Measurements from ENCODE around the gene CACNA1A. TPM values are rescaled to one million over a fixed set of nuclear protein-coding genes. Genes with fewer than 3 reads are reported as not detected.
A peak's percentile ranks its signal among the peaks of the same experiment; 100 is the strongest.

Gene CACNA1A
- total and polyA plus RNA-seq, 9 donors: 0.58 to 2.8 (median 1.4) TPM

DNA sequence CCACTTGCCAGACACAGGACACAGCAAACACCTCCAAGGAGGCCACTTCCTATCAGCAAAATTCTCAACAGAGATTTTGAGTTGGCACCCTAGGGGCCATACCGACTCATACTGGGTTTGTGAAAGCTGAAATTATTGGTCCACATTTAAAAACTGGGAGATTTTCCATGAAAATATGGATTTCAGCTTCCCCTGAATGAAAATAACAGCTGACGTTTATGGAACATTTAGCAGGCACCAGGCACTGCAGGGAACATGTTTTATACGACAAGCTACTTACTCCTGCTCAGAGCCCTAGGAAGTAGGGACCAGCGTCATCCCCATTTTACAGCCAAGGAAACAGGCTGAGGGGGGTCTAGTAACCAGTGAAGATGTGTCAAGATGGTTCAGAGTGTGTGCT, 186.8 kb downstream of the CACNA1A start:
- Histone ChIP-seq H3K27ac (ENCODE audit: low read length) (no peak overlapping the region), H3K27me3 (ENCODE audit: control insufficient read depth, insufficient read depth, low read length) (no peaks in the 10 kb centered on the region), H3K9me3 (replicated peaks; ENCODE audit: control insufficient read depth, low read depth, low read length) (peaks cover 5% of the 10 kb centered on the region), H3K36me3 (ENCODE audit: control insufficient read depth, insufficient read depth, low read length) (no peaks in the 10 kb centered on the region), H3K4me1 (ENCODE audit: control insufficient read depth, insufficient read depth, low read length) (no peaks in the 10 kb centered on the region), H3K4me3 (ENCODE audit: low read length) (no peak overlapping the region)
- 75% methylated on average over 3 of the region's 4 CpGs for WGBS (ENCODE audit: insufficient coverage)
- no peak for DNase-seq

DNA sequence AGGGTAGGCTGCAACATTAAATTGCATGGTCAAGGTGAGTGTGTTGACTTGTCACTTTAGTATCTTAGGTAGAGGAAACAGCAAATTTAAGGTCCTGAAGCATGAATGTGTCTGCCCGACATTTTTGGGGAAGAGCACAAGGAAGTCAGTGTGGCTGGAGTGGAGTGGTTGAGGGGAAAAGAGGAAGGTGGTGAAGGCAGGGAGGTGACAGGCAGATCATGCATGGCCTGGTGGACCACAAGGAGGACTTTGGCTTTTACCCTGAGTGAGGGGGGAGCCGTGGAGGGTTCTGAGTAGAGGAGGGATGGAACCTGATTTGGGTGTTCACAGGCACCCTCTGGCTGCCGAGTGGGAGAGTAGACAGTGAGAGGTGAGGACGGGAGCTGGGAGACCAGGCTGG, 188.1 kb downstream of the CACNA1A start:
- peaks cover 5% of the 10 kb centered on the region for H3K9me3 ChIP-seq (replicated peaks; ENCODE audit: control insufficient read depth, low read depth, low read length)
- H3K4me1 ChIP-seq (ENCODE audit: control insufficient read depth, insufficient read depth, low read length): no peaks in the 10 kb centered on the region
- no peak overlapping the region for H3K4me3 ChIP-seq (ENCODE audit: low read length)
- no peaks in the 10 kb centered on the region for H3K36me3 ChIP-seq (ENCODE audit: control insufficient read depth, insufficient read depth, low read length)
- WGBS (ENCODE audit: insufficient coverage): 88% methylated on average over 4 of the region's 4 CpGs
- H3K27me3 ChIP-seq (ENCODE audit: control insufficient read depth, insufficient read depth, low read length): no peaks in the 10 kb centered on the region
- H3K27ac ChIP-seq (ENCODE audit: low read length): no peak overlapping the region
- DNase-seq: no peak

DNA sequence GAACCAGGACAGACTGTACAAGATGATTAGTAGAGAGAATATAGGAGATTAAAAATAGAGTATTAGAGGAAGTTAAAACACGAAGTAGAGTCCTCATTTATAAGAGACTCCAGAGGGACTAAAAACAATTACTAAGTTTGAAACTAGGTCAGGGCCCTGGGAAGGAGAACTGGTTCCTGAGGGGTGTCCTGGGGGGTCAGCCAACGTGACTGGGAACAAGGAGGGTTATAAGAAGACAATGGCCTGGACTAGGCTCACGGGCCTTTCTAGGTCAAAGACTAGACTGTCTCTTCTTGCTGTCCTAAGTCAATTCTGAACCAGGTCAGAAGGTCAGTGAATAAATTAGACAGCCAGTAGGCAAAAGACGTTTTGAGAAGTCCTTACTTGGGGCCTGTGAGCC, 190.8 kb downstream of the CACNA1A start:
- H3K4me1 ChIP-seq (ENCODE audit: control insufficient read depth, insufficient read depth, low read length): no peaks in the 10 kb centered on the region
- H3K9me3 ChIP-seq (replicated peaks; ENCODE audit: control insufficient read depth, low read depth, low read length): peaks cover 2% of the 10 kb centered on the region
- H3K36me3 ChIP-seq (ENCODE audit: control insufficient read depth, insufficient read depth, low read length): no peaks in the 10 kb centered on the region
- WGBS (ENCODE audit: insufficient coverage): 80% methylated on average over 2 of the region's 4 CpGs
- no peaks in the 10 kb centered on the region for H3K27me3 ChIP-seq (ENCODE audit: control insufficient read depth, insufficient read depth, low read length)
- no peak overlapping the region for H3K4me3 ChIP-seq (ENCODE audit: low read length)
- no peak overlapping the region for H3K27ac ChIP-seq (ENCODE audit: low read length)
- no peak for DNase-seq

DNA sequence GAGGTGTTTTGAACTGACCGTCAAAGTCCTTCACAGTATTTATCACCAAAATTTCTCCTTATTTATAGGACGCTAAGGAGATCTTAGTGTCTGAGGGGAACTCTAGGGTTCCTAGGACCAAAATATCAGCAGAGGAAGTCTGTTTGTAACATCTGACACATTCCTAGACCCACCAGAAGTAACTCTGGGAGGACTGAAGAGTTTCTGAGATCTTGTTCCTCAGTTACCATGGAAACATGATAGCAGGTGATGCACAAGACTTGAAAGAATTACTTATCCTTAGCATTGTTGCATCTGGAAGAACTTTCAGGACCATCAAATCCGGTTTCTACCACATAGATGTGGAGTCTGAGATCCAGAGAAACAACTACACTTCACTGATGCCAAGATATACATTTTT, 191.5 kb downstream of the CACNA1A start:
- no peaks in the 10 kb centered on the region for H3K27me3 ChIP-seq (ENCODE audit: control insufficient read depth, insufficient read depth, low read length)
- peaks cover 2% of the 10 kb centered on the region for H3K9me3 ChIP-seq (replicated peaks; ENCODE audit: control insufficient read depth, low read depth, low read length)
- no peaks in the 10 kb centered on the region for H3K4me1 ChIP-seq (ENCODE audit: control insufficient read depth, insufficient read depth, low read length)
- no peaks in the 10 kb centered on the region for H3K36me3 ChIP-seq (ENCODE audit: control insufficient read depth, insufficient read depth, low read length)
- no CpG with 5 or more reads among the region's 3 CpGs for WGBS (ENCODE audit: insufficient coverage)
- H3K27ac ChIP-seq (ENCODE audit: low read length): no peak overlapping the region
- DNase-seq: no peak
- H3K4me3 ChIP-seq (ENCODE audit: low read length): no peak overlapping the region

DNA sequence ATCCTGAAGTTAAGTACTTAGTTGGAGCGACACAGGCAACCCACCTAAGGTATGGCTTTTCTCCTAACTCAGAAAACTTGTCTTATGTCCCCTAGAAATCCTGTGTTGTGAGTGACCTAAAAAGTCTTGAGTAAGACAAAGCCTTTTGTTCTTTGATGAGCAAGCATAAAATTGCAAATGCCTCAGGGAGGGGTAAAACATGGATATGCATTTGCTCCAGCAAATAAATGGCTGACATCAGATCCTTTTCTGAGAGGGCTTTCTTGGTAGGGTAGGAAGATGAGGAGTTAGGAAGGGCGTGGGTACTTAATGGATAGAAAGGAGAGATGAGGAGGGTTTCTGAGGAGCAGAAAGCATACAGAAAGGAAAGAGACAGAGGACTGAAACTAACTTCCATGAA, 192.4 kb downstream of the CACNA1A start:
- DNase-seq: no peak
- no CpG with 5 or more reads among the region's 2 CpGs for WGBS (ENCODE audit: insufficient coverage)
- Histone ChIP-seq H3K27ac (ENCODE audit: low read length) (no peak overlapping the region), H3K36me3 (ENCODE audit: control insufficient read depth, insufficient read depth, low read length) (no peaks in the 10 kb centered on the region), H3K4me3 (ENCODE audit: low read length) (no peak overlapping the region), H3K27me3 (ENCODE audit: control insufficient read depth, insufficient read depth, low read length) (no peaks in the 10 kb centered on the region), H3K9me3 (replicated peaks; ENCODE audit: control insufficient read depth, low read depth, low read length) (peaks cover 2% of the 10 kb centered on the region), H3K4me1 (ENCODE audit: control insufficient read depth, insufficient read depth, low read length) (no peaks in the 10 kb centered on the region)

DNA sequence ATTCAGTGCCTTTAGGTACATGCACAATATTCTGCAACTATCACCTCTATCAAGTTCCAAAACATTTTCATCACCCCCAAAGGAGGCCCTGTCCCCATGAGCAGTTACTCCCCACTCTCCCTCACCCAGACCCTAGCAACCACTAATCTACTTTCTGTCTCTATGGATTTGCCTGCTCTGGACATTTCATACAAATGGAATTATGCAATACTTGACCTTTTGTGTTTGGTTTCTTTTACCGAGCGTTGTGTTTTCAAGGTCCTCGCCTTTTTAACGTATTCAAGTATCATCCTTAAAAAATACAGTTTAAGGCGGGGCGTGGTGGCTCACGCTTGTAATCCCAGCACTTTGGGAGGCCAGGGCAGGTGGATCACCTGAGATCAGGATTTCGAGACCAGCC, 196.4 kb downstream of the CACNA1A start:
- Histone ChIP-seq H3K9me3 (replicated peaks; ENCODE audit: control insufficient read depth, low read depth, low read length) (no peaks in the 10 kb centered on the region), H3K4me3 (ENCODE audit: low read length) (no peak overlapping the region), H3K27ac (ENCODE audit: low read length) (no peak overlapping the region), H3K4me1 (ENCODE audit: control insufficient read depth, insufficient read depth, low read length) (no peaks in the 10 kb centered on the region), H3K27me3 (ENCODE audit: control insufficient read depth, insufficient read depth, low read length) (peaks cover 2% of the 10 kb centered on the region), H3K36me3 (ENCODE audit: control insufficient read depth, insufficient read depth, low read length) (no peaks in the 10 kb centered on the region)
- WGBS (ENCODE audit: insufficient coverage): 89% methylated on average over 4 of the region's 8 CpGs
- no peak for DNase-seq

DNA sequence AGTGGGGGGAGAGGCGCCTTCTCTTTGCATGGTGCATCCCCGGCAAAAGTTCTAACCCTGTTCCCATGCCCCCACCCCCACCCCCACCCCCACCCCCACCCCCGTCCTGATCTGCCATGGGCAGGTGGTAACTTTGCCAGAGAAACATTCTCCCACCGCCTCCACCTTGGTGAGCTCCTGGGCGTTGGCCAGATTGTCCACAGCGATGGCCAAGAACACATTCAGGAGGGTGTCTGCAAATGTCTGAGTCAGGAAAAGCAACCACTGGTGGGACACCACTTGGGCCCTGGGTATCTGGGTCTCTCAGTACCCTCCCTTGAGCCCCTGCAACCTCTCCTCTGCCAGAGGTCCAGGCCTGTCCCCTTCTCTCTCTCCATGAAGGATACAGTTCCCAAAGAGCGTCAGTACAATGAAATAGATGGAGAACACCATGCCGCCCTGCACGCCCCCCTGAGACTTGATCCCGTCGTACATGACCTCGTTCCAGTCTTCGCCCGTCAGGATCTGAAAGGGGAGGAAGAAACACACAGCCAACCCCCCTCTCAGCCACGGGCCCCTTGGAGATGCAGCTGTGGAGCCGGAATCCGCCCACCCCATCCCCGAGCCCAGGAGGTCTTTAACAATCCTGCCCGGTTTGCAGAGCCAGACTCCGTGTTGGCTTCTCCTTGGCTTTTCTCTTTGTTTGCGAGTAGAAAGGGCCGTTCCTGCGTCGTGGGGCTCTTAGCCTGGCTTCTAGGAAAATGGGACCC, 202.7 kb downstream of the CACNA1A start:
- H3K36me3 ChIP-seq (ENCODE audit: control insufficient read depth, insufficient read depth, low read length): no peaks in the 10 kb centered on the region
- H3K27ac ChIP-seq (ENCODE audit: low read length): no peak overlapping the region
- H3K27me3 ChIP-seq (ENCODE audit: control insufficient read depth, insufficient read depth, low read length): peaks cover 10% of the 10 kb centered on the region
- no peaks in the 10 kb centered on the region for H3K9me3 ChIP-seq (replicated peaks; ENCODE audit: control insufficient read depth, low read depth, low read length)
- no peak overlapping the region for H3K4me3 ChIP-seq (ENCODE audit: low read length)
- H3K4me1 ChIP-seq (ENCODE audit: control insufficient read depth, insufficient read depth, low read length): peaks cover 7% of the 10 kb centered on the region
- WGBS (ENCODE audit: insufficient coverage): 34% methylated on average over 10 of the region's 24 CpGs
- DNase-seq: no peak

DNA sequence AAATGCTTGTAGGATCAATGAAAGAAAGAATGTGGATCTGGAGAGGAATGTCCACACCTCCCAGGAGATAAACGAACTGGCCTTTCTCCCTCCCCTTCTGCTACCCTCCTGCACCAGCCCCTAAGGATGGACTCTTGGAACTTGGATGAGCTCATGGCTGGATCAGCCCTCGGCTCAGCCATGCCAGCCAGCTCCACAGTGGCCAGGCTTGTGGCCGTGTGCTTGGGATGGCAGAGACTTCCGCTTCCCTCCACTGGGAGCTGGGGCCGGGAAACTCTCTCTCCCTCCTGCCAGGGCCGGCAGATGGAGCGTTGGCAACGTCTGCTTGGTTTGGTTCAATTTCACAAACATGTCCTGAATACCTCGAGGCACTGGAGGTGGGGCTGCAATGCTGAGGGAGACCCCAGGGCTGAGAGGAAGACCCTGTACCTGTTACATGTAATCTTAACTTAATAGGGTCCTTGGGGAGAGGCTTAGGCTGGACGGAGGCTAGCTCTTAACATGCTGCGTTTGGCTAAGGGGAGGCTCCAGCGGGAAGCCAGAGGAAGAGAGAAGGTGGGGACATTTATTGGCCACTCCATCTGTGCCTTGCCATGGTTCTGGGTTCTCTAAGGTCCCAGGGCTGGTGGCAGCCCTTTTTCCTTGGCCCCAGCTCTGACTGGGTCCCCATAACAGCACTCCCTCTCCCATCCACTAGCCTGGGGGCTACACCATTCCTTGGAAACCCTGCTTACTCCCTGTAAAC, 203.6 kb downstream of the CACNA1A start:
- Histone ChIP-seq H3K4me1 (ENCODE audit: control insufficient read depth, insufficient read depth, low read length) (peaks cover 7% of the 10 kb centered on the region), H3K27me3 (ENCODE audit: control insufficient read depth, insufficient read depth, low read length) (peaks cover 13% of the 10 kb centered on the region), H3K36me3 (ENCODE audit: control insufficient read depth, insufficient read depth, low read length) (no peaks in the 10 kb centered on the region), H3K4me3 (ENCODE audit: low read length) (no peak overlapping the region), H3K9me3 (replicated peaks; ENCODE audit: control insufficient read depth, low read depth, low read length) (no peaks in the 10 kb centered on the region), H3K27ac (ENCODE audit: low read length) (no peak overlapping the region)
- 7% methylated on average over 4 of the region's 12 CpGs for WGBS (ENCODE audit: insufficient coverage)
- peak; percentile 19 for DNase-seq

DNA sequence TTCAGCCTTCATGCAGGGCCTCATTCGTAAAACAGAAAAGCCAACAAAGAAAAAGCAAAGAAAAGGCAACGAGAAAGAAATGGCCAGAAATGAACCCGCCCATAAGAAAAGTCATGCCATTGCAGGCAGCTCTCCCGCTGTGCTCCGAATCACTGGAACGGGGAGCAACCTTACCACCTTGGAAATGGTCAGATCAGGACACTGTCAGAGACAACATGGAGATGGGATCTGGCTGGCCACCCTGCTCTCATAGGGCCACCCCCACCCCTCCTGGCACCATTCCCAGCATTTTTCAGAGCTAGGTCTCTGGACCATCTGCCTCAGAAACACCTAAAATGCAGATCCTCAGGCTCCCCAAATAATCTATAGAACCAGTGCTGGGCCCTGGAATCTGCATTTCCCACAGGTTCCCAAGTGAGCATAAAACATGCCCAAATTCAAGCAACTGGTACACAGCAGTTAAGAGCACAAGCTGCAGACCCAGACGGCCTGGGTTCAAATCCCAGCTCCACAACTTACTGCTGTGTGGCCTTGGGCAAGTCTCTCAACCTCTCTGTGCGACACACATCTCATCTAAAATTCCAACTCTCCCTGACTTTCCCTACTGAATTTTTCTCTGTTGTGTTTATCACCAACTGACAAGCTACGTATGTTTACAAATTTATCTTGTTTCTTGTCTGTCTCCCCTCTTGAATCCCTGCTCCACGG, 204.5 kb downstream of the CACNA1A start:
- no peak for DNase-seq
- no peak overlapping the region for H3K27ac ChIP-seq (ENCODE audit: low read length)
- H3K27me3 ChIP-seq (ENCODE audit: control insufficient read depth, insufficient read depth, low read length): peaks cover 15% of the 10 kb centered on the region
- no peaks in the 10 kb centered on the region for H3K36me3 ChIP-seq (ENCODE audit: control insufficient read depth, insufficient read depth, low read length)
- peaks cover 7% of the 10 kb centered on the region for H3K4me1 ChIP-seq (ENCODE audit: control insufficient read depth, insufficient read depth, low read length)
- 59% methylated on average over 9 of the region's 10 CpGs for WGBS (ENCODE audit: insufficient coverage)
- H3K4me3 ChIP-seq (ENCODE audit: low read length): no peak overlapping the region
- no peaks in the 10 kb centered on the region for H3K9me3 ChIP-seq (replicated peaks; ENCODE audit: control insufficient read depth, low read depth, low read length)

DNA sequence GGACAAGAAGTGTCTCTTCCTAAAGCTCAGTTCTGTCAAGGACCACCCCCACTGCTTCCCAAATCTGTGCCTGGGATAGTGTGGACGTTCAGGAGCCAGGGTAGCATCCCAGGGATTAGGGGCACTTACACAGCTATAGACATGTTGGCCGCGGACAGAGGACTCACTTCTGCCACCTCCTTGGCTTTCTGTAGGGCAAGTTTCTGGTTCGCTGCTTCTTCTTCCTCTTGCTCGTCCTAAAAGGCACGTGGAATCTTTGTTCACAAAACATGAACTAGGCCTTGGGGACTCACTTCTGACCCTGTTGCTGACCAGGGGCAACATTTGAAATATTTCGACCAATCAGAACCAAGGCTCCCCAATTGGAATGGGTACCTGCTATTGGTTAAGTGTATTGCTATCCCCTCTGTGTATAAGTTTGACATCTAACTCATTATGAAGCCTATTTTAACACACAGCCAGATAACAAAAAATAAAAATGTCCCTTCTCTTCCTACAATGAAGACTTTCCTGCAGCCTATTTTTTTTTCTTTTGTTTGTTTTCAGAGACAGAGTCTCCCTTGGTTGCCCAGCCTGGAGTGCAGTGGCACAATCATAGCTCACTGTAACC, 205.8 kb downstream of the CACNA1A start:
- no peak overlapping the region for H3K4me3 ChIP-seq (ENCODE audit: low read length)
- H3K27me3 ChIP-seq (ENCODE audit: control insufficient read depth, insufficient read depth, low read length): peaks cover 15% of the 10 kb centered on the region
- no peaks in the 10 kb centered on the region for H3K9me3 ChIP-seq (replicated peaks; ENCODE audit: control insufficient read depth, low read depth, low read length)
- WGBS (ENCODE audit: insufficient coverage): 61% methylated on average over 6 of the region's 7 CpGs
- H3K4me1 ChIP-seq (ENCODE audit: control insufficient read depth, insufficient read depth, low read length): peaks cover 7% of the 10 kb centered on the region
- no peak for DNase-seq
- H3K36me3 ChIP-seq (ENCODE audit: control insufficient read depth, insufficient read depth, low read length): no peaks in the 10 kb centered on the region
- no peak overlapping the region for H3K27ac ChIP-seq (ENCODE audit: low read length)

Data from muscle of leg (tissue), 11 donors.